AG10803 (cell line): ENCODE results near the gene GLTP.

Experiments used
- DNase-seq: peaks from one replicate; pipeline ENCODE4 v3.0.0; 2010; ENCODE audit warnings: low read depth
- H3K4me3 ChIP-seq: 2 replicates; pipeline ENCODE4 v1.5.1; 2011; ENCODE audit warnings: mild to moderate bottlenecking, low read length, control low read depth
- CTCF ChIP-seq: conservative IDR thresholded peaks from 2 replicates; pipeline ENCODE4 v1.5.1; 2011; ENCODE audit warnings: mild to moderate bottlenecking, low read length, control low read depth, inconsistent platforms

Gene GLTP

GRCh38 chr12:109814600-109815150, 65.7 kb downstream of the GLTP start:
- TF ChIP-seq CTCF = no peak
- no peak overlapping the region for H3K4me3 ChIP-seq
- DNase-seq = no peak

- no peak overlapping the region for H3K4me3 ChIP-seq
- no peak for DNase-seq
- no peak for TF ChIP-seq CTCF
Measured at GRCh38 chr12:109813810-109814416, 66.4 kb downstream of the GLTP start.

GRCh38 chr12:109811624-109811995, 68.7 kb downstream of the GLTP start:
- H3K4me3 ChIP-seq = no peak overlapping the region
- no peak for DNase-seq
- TF ChIP-seq CTCF = no peak; the same call in 1 of the 2 replicates

- no peak for TF ChIP-seq CTCF
- no peak overlapping the region for H3K4me3 ChIP-seq
- no peak for DNase-seq
Measured at GRCh38 chr12:109810954-109811623, 69.3 kb downstream of the GLTP start.

GRCh38 chr12:109808876-109809646, 71.3 kb downstream of the GLTP start:
- TF ChIP-seq CTCF = no peak
- DNase-seq = no peak
- no peak overlapping the region for H3K4me3 ChIP-seq

- H3K4me3 ChIP-seq = no peak overlapping the region
- TF ChIP-seq CTCF = no peak
- no peak for DNase-seq
Measured at GRCh38 chr12:109807954-109808643, 72.2 kb downstream of the GLTP start.
